Effector CD4-positive, alpha-beta T cell (primary cell): ENCODE results near the gene FAM110D.

Source experiments
- DNase-seq: peaks from one replicate; pipeline ENCODE4 v3.0.0-alpha.2; 2020

Gene FAM110D

GRCh38 chr1:26164036-26164860 lies 5.4 kb downstream of the FAM110D start:
- DNase-seq: peak; percentile 34

DNA sequence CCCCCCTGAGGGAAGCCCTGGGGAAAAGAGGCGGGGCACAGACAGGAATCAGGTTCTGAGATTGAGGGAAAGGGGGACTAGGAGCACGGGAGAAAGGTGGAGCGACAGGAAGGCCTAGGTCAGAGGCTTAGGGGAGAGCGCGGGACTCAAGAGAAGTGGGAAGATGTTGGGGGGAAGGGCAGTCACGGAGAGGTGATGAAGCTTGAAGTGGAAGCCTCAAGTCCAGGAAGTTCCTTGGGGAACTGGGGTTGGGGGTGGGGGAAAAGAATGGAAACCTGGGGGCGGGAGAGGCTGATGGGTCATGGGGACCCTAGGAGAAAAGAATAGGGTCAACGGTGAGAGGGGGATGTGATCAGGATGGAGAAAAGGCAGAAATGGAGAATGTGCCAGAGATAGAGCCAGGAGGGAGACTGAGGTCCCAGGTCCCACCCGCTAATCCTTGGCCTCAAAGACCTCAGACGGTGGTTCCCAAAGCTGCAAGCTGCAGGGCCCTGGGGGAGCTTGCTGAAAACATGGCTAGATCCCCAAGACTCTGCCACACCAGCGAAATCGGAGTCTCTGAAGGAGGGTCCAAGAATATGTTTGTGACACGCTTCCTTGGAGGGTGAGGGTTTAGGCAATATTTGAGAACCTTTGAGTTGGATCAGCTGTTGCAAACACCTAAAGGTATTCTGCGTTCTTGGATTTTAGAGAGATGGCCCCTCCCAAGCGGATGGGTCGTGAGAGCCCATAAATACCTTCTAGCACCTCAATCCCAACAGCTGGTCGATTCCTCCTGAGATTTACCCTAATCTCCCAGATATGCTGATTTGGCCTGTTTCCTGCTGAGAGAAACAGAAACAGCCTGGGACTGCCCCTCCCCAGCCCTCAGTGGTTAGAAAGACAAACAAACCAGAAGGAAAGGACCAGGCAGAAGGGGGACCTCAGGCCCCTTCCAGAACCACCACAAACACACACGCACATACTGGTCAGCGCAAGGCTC lies 6.3 kb downstream of the FAM110D start:
- DNase-seq: no peak

DNA sequence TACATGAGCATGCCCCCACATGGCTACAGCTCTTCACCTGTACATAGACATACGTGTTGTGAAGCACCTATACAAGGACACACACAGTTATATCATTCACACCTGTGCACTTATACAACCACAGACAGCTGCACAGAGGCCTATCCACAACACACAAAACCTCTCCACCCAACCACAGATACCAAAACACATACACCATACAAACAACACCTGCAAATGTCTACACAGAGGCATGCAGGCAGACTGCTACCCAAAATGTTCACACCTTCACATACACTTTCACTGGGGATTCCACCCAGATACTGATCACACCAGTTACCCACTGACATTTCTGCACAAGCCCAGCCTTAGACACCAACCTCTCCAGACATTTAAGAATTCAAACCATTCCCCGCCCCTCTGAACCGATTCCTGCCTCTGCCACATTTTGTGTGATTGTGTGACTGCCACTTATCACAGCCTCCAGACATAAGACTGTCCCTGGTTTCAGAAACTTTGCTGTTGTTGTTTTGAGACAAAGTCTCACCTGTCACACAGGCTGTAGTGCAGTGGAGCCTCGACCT lies 7.9 kb downstream of the FAM110D start:
- DNase-seq: no peak

GRCh38 chr1:26168410-26169197 lies 9.7 kb downstream of the FAM110D start, which contains the start of gene C1orf232:
TSS of gene C1orf232 (minus strand) at chr1:26168963. CDS start at chr1:26168499, 464 bp downstream.
- no peak for DNase-seq

DNA sequence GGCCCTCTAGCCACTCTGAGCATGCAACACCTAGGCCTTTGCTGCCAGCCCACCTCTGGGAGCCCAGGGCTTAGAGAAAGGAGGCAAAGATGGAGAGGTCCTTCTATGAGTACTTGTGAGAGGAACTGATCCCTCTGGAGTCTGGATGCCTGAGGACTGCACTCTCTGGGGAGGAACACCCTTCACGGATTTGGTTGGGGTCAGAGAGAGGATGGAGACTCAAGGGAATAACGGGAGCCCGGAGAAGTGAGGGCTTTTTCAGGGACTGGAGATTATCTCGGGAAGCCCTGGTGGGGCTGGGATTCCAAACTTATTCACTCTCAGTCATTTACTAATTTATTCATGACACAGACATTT lies 10.3 kb downstream of the FAM110D start:
- no peak for DNase-seq

DNA sequence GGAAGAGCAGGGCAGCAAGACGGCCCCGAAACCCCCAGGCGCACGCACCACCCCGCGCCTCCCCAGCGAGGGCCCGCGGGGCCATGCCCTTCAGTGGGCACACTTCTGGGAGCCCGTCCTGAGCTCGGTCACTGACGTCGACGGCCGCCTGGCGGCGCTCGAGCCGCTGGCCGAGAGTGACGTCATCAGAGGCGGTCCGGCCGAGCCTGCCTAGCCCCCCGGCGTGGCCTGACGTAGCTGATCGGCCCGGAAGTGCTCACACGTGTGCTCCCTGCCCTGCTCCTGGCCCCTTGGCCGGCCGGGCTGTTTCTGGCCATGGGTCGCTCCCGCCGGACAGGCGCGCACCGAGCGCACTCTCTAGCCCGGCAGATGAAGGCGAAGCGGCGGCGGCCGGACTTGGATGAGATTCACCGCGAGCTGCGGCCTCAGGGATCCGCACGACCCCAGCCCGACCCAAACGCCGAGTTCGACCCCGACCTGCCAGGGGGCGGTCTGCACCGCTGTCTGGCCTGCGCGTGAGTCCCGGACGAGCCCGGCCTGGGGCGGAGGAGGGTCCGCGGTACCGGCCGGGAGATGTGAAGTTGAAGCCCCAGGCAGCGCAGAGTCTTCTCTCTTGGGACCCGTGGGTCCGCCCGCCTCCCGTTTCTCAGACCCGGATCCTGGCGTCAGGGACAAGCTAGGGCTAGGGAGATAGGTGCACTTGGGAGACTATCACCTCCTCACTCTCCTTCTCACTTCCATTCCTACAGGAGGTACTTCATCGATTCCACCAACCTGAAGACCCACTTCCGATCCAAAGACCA lies 11.0 kb downstream of the FAM110D start, which contains the start of gene ZNF593:
ZNF593 (plus strand) TSS at position 240 of the 803 bp plus-strand sequence; CDS start at position 316, 76 bp downstream.
- peak; percentile 74 for DNase-seq

GRCh38 chr1:26170472-26170821 lies 11.6 kb downstream of the FAM110D start:
- DNase-seq: no peak

DNA sequence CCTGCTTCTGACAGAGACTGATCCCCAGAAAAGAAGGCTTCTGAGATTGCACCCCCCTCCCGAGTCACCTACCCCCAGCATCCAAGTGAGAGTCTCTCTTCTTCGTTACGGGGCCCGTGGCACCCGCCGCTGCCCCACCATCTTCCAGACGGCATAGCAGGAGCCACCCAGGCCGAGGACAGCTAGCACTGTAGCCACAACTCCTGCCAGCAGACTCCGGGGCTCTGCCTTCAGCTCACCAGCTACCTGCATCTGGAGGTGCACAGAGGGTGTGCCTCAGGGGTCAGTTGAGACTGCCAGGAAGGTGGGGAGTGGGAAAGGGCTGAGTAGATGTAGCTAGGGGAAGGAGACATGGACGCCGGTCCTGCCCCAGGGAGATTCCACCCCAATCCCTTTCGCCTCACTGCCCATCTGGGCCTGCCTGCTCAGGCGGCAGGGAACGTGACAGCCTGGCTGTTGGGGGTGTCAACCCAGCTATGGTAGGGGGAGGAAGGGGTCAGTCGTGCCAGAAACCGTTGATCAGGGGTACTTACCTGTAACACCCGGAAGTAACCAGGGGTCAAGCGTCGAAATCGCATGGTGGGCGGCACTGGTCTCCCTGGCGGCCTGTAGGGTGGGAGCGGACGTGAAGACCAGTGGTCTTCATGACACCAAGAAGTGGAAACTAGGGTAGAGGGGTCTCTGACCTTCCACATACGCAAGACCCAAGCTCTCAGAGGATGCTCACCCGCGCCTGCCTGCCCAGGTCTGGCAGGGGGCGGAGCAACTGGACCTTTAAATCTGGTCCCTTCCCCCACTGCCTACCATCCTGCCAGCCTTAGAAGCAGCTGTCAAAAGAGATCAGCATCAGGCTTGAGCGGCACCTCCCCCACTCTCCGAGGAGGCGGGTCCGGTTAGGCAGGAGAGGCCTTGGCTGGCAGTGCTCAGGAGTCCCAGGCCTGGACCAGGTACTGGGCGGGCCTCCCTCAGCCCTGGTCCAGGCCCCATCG lies 12.5 kb downstream of the FAM110D start, which contains the start of gene ZNF593OS:
ZNF593OS (minus strand) TSS at position 749 of the 989 bp plus-strand sequence; CDS start at position 578, 171 bp downstream.
- DNase-seq: no peak

GRCh38 chr1:26175346-26175745 lies 16.5 kb downstream of the FAM110D start:
- no peak for DNase-seq

- DNase-seq: no peak
Observed at GRCh38 chr1:26177182-26177684, 18.4 kb downstream of the FAM110D start, which contains the start of gene CNKSR1. TSS of gene CNKSR1 (plus strand) at chr1:26177491. CDS start at chr1:26177548, 57 bp downstream.

GRCh38 chr1:26180010-26180506 lies 21.2 kb downstream of the FAM110D start:
- DNase-seq: no peak

GRCh38 chr1:26181586-26182382 lies 22.9 kb downstream of the FAM110D start:
- no peak for DNase-seq

GRCh38 chr1:26182383-26182696 lies 23.5 kb downstream of the FAM110D start:
- DNase-seq: no peak

DNA sequence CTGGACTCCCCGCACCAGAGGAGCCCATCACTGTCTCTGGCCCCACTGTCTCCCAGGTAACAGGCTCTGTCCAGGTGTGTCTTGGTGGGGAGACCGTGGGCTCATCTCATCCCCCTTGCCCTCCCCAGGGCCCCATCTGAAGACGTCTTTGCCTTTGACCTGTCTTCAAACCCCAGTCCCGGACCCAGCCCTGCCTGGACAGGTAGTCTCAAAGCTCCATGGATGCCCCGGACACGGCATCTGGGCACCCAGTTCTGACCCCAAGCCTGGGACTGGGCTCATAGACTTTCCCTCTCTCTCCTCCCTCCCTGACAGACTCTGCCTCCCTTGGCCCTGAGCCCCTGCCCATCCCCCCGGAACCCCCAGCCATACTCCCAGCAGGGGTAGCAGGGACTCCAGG lies 25.2 kb downstream of the FAM110D start:
- DNase-seq: no peak

- no peak for DNase-seq
Observed at GRCh38 chr1:26184883-26185282, 26.0 kb downstream of the FAM110D start.

- no peak for DNase-seq
Observed at GRCh38 chr1:26187882-26188281, 29.0 kb downstream of the FAM110D start.

- DNase-seq: no peak
Observed at GRCh38 chr1:26188477-26188876, 29.6 kb downstream of the FAM110D start.

DNA sequence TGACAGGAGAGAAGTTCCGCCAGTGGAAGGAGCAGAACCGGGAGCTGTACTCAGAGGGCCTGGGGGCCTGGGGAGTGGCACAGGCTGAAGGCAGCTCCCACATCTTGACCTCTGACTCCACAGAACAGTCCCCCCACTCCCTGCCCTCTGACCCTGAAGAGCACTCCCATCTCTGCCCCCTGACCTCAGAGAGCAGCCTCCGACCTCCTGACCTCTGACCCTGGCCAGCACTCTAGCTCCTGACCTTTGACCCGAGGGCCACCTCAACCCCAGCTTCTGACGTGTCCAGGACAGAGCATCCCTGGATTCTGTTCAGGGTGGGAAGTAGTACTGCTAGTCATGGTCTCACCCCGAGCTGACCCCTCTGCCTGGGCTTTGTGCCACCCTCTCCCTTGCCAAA lies 30.5 kb downstream of the FAM110D start:
- no peak for DNase-seq
